Osteoblast (primary cell): ENCODE results near the gene RRP15. TPM values are rescaled to one million over a fixed set of nuclear protein-coding genes. Genes with fewer than 3 reads are reported as not detected.
A peak's percentile ranks its signal among the peaks of the same experiment; 100 is the strongest.

Experiments used
- DNase-seq: peaks from one replicate; pipeline ENCODE4 v3.0.0; 2011; ENCODE audit warnings: low spot score, mixed read lengths; ENCODE audit not compliant: insufficient read length; ENCODE audit errors: missing footprints
- H2AFZ ChIP-seq: 2 replicates; pipeline ENCODE4 v1.6.0; 2011; ENCODE audit warnings: mild to moderate bottlenecking, low read length
- H3K27ac ChIP-seq: 2 replicates; pipeline ENCODE4 v1.5.1; 2011; ENCODE audit warnings: mild to moderate bottlenecking, low read depth, low read length, moderate library complexity
- H3K27me3 ChIP-seq: 2 replicates; pipeline ENCODE4 v1.6.0; 2012; ENCODE audit warnings: mild to moderate bottlenecking, control low read depth, inconsistent platforms, low read length, moderate library complexity; ENCODE audit not compliant: insufficient read depth
- H3K36me3 ChIP-seq: 2 replicates; pipeline ENCODE4 v1.5.1; 2011; ENCODE audit warnings: mild to moderate bottlenecking, low read length, control low read depth, moderate library complexity; ENCODE audit not compliant: insufficient read depth
- H3K4me1 ChIP-seq: 2 replicates; pipeline ENCODE4 v1.5.1; 2011; ENCODE audit warnings: mild to moderate bottlenecking, low read length, control low read depth, moderate library complexity; ENCODE audit not compliant: insufficient read depth
- H3K4me2 ChIP-seq: 2 replicates; pipeline ENCODE4 v1.6.0; 2011; ENCODE audit warnings: mild to moderate bottlenecking, low read length; ENCODE audit not compliant: insufficient read depth
- H3K4me3 ChIP-seq: fragments of 200-600 bp; sonication (generic); 3 replicates; pipeline ENCODE4 v1.5.1; 2012; ENCODE audit warnings: mild to moderate bottlenecking, low read length, inconsistent platforms; ENCODE audit not compliant: insufficient read depth
- H3K79me2 ChIP-seq: 2 replicates; pipeline ENCODE4 v1.6.0; 2012; ENCODE audit warnings: mild to moderate bottlenecking, low read length, control low read depth, inconsistent platforms; ENCODE audit not compliant: insufficient read depth
- H3K9me3 ChIP-seq: 2 replicates; pipeline ENCODE4 v1.5.1; 2011; ENCODE audit warnings: low read depth, low read length, control low read depth
- H4K20me1 ChIP-seq: 2 replicates; pipeline ENCODE4 v1.6.0; 2012; ENCODE audit warnings: mild to moderate bottlenecking, low read length, control low read depth; ENCODE audit not compliant: insufficient read depth
- total RNA-seq: library from RNA; depleted of rRNA; stranded (reverse); fragments of >200 nt; gene quantifications from 2 replicates; pipeline ENCODE4 v1.2.3, GENCODE V29; 2012
- TF ChIP-seq, protein P1 (sequence below): IDR thresholded peaks from 2 replicates; pipeline ENCODE4 v1.5.1; 2011; ENCODE audit warnings: mild to moderate bottlenecking, low read depth, low read length, moderate library complexity; ENCODE audit errors: extremely low read depth

Gene RRP15, protein sequence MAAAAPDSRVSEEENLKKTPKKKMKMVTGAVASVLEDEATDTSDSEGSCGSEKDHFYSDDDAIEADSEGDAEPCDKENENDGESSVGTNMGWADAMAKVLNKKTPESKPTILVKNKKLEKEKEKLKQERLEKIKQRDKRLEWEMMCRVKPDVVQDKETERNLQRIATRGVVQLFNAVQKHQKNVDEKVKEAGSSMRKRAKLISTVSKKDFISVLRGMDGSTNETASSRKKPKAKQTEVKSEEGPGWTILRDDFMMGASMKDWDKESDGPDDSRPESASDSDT
- 5.9 and 10.9 TPM in 2 replicates for total RNA-seq

DNA sequence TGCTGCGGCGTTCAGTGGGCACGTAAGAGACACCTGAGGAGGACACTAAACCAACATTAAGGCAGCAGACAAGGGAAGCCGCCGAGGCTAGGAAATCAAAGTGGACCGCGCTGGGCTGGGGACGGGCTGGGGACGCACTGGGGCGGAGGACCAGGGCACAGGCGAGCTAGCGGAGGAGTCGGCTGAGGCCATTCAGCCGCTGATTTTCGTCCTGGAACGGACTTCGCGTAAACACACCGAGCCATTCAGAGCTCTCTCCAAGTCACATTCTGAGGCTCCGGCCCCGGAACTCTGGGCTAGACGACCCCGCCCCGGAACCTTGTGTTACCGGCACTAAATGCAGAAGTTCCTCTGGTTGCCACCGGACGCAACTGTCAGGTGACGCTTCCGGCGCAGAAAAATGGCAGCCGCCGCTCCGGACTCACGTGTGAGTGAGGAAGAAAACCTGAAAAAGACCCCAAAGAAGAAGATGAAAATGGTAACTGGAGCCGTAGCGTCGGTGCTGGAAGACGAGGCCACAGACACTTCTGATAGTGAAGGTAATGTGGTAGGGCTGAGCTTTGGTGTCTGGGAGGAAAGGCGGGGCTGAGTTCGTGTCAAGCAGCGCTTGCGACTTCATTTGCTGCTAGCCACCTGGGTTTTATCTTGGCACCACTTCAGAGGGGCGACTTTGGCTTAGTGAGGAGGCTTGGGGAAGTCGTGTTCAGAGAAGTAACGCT is at the start of gene RRP15:
Gene RRP15, plus strand, starts transcription at position 377 of the 719 bp plus-strand sequence. Its CDS starts 24 bp downstream, at position 401.
- Histone ChIP-seq H4K20me1 (no peaks in the 10 kb centered on the region), H3K27me3 (no peaks in the 10 kb centered on the region), H3K4me3 (peak within 1 kb of the TSS; percentile 99), H3K27ac (peak within 1 kb of the TSS; percentile 72), H3K4me1 (peaks cover 10% of the 10 kb centered on the region), H3K9me3 (no peaks in the 10 kb centered on the region), H3K79me2 (peaks cover 49% of the 10 kb centered on the region), H3K4me2 (peak within 1 kb of the TSS; percentile 88), H2AFZ (peak within 1 kb of the TSS; percentile 100), H3K36me3 (no peaks in the 10 kb centered on the region)
- peak; percentile 87 for DNase-seq
- TF ChIP-seq, protein P1, sequence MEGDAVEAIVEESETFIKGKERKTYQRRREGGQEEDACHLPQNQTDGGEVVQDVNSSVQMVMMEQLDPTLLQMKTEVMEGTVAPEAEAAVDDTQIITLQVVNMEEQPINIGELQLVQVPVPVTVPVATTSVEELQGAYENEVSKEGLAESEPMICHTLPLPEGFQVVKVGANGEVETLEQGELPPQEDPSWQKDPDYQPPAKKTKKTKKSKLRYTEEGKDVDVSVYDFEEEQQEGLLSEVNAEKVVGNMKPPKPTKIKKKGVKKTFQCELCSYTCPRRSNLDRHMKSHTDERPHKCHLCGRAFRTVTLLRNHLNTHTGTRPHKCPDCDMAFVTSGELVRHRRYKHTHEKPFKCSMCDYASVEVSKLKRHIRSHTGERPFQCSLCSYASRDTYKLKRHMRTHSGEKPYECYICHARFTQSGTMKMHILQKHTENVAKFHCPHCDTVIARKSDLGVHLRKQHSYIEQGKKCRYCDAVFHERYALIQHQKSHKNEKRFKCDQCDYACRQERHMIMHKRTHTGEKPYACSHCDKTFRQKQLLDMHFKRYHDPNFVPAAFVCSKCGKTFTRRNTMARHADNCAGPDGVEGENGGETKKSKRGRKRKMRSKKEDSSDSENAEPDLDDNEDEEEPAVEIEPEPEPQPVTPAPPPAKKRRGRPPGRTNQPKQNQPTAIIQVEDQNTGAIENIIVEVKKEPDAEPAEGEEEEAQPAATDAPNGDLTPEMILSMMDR, result no peak

DNA sequence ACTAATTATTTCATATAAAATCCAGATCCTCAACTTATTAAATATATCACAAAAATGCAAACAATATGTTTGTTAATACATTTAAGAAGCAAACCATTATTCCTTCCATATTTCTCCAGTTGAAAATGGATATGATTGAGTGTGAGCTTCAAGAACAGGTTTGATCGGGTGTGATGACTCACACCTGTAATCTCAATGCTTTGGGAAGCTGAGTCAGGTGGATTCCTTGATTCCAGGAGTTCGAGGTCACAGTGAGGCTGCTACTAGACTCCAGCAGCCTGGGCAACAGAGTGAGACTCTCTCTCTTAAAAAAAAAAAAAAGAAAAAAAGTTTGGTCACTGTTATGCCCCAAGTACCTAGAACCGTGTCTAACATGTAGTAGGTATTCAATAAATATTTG is 42.9 kb upstream of the RRP15 start:
- Histone ChIP-seq H3K27me3 (no peaks in the 10 kb centered on the region), H3K4me2 (no peak overlapping the region), H4K20me1 (no peaks in the 10 kb centered on the region), H3K27ac (no peak overlapping the region), H3K79me2 (no peaks in the 10 kb centered on the region), H3K36me3 (no peaks in the 10 kb centered on the region), H2AFZ (no peak overlapping the region), H3K4me1 (no peaks in the 10 kb centered on the region), H3K4me3 (no peak overlapping the region), H3K9me3 (no peaks in the 10 kb centered on the region)
- DNase-seq, result no peak
- TF ChIP-seq, protein P1, result no peak

DNA sequence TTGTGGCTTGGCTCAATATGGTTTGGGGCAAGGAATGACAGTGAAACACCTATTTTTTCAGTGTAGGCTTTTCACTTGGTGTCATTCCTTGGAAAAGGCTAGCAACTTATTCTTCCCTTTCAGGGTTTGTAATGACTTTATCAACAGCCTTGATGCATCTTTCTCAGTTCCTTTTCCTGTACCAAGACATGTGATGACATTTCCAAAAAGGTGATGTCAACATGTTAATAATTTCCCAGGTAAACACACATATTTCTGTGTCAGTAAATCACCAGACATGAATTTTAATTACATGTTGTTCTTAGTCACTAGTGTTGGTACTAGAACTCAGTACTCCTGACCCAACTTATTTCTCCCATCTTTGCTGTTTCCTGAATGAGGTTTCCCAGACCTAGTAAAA is 37.8 kb upstream of the RRP15 start:
- no peak for DNase-seq
- H3K27ac ChIP-seq, result no peak overlapping the region
- no peaks in the 10 kb centered on the region for H3K9me3 ChIP-seq

More for the DNA sequence above, 37.8 kb upstream of the RRP15 start:
- TF ChIP-seq, protein P1, result no peak
- H3K4me1 ChIP-seq, result no peaks in the 10 kb centered on the region
- no peak overlapping the region for H3K4me2 ChIP-seq
- H4K20me1 ChIP-seq, result no peaks in the 10 kb centered on the region
- no peaks in the 10 kb centered on the region for H3K79me2 ChIP-seq
- H2AFZ ChIP-seq, result no peak overlapping the region
- H3K4me3 ChIP-seq, result no peak overlapping the region
- H3K36me3 ChIP-seq, result no peaks in the 10 kb centered on the region
- H3K27me3 ChIP-seq, result no peaks in the 10 kb centered on the region
